ENCODE measurements around the gene CYB561D2.

The CYB561D2 gene

GRCh38 chr3:50385754-50386153 is 35.1 kb downstream of the CYB561D2 start:
- FAIRE-seq (no peak), DNase-seq (ENCODE audit: low spot score) (no peak)

GRCh38 chr3:50388016-50388719 is 37.5 kb downstream of the CYB561D2 start:
- DNase-seq (ENCODE audit: low spot score), result no peak

GRCh38 chr3:50388720-50389413 is 38.2 kb downstream of the CYB561D2 start:
- no peak for DNase-seq (ENCODE audit: low spot score)
- FAIRE-seq, result no peak

More at GRCh38 chr3:50388016-50388719, 37.5 kb downstream of the CYB561D2 start:
- FAIRE-seq, result no peak

GRCh38 chr3:50389414-50389767 is 38.7 kb downstream of the CYB561D2 start:
- FAIRE-seq (no peak), DNase-seq (ENCODE audit: low spot score) (no peak)

- DNase-seq (ENCODE audit: low spot score), result no peak
- no peak for FAIRE-seq
These were observed 40.0 kb downstream of the CYB561D2 start for GRCh38 chr3:50390508-50391224.

- no peak for DNase-seq (ENCODE audit: low spot score)
- no peak for FAIRE-seq
These were observed 41.5 kb downstream of the CYB561D2 start for GRCh38 chr3:50392101-50392715.

GRCh38 chr3:50393061-50393460 is 42.4 kb downstream of the CYB561D2 start:
- FAIRE-seq (no peak), DNase-seq (ENCODE audit: low spot score) (no peak)

- no peak for FAIRE-seq
- no peak for DNase-seq (ENCODE audit: low spot score)
These were observed 44.6 kb downstream of the CYB561D2 start for GRCh38 chr3:50395070-50395860.

GRCh38 chr3:50396502-50396901 is 45.8 kb downstream of the CYB561D2 start:
- FAIRE-seq (no peak), DNase-seq (ENCODE audit: low spot score) (no peak)

GRCh38 chr3:50401978-50402595 is 51.4 kb downstream of the CYB561D2 start:
- no peak for FAIRE-seq

More at GRCh38 chr3:50401978-50402595, 51.4 kb downstream of the CYB561D2 start:
- DNase-seq (ENCODE audit: low spot score), result no peak

Measured in RCC 7860 (cell line).